Transverse colon (tissue), 4 donors: ENCODE data around the gene SOX1.

ENCODE experiments used
- CTCF ChIP-seq, 5 experiments: fragments of 200-600 bp in 3 of 5; fragments of 450-650 bp in 2 of 5; sonication (generic) in 3 of 5; IDR thresholded peaks; 1 replicate in 2 of 5; 2 replicates in 3 of 5; pipeline ENCODE4 v1.5.1; 2016 to 2017; ENCODE audit warnings: antibody characterized with exemption in 5 of 5, inconsistent platforms in 3 of 5, mild to moderate bottlenecking in 2 of 5, moderate library complexity in 1 of 5
- POLR2AphosphoS5 ChIP-seq, 3 donors: sonication (generic); formaldehyde crosslinking; IDR thresholded peaks; one replicate each; pipeline ENCODE4 v1.6.1; 2016; ENCODE audit warnings: antibody characterized with exemption in 3 of 3

- no peak for TF ChIP-seq CTCF (IDR thresholded peaks at IDR 0.05)
- no peak for TF ChIP-seq POLR2AphosphoS5 (IDR thresholded peaks at IDR 0.05)
These were observed 39.7 kb upstream of the SOX1 start for GRCh38 chr13:112027250-112027649.
